Loucy (cell line): ENCODE results near the gene DCP1A.
"Not testable (repeated sequence)": the region's sequence is repeated elsewhere in the genome, so short reads cannot be mapped to it uniquely, and the experiment has no call there.

Experiments used
- H2AFZ ChIP-seq: fragments of 200-600 bp; sonication (generic); 2 replicates; pipeline ENCODE4 v1.6.0; 2016; ENCODE audit warnings: antibody characterized with exemption, mild to moderate bottlenecking, low read length, moderate library complexity
- H3F3A ChIP-seq: fragments of 200-600 bp; 2 replicates; pipeline ENCODE4 v1.6.0; 2016; ENCODE audit warnings: antibody characterized with exemption, low read depth, mild to moderate bottlenecking
- H3K27me3 ChIP-seq: fragments of 200-600 bp; sonication (generic); 2 replicates; pipeline ENCODE4 v1.6.1; 2014; ENCODE audit warnings: low read length, mild to moderate bottlenecking; ENCODE audit not compliant: insufficient read depth, poor library complexity, severe bottlenecking
- H3K36me3 ChIP-seq: fragments of 200-600 bp; sonication (generic); 2 replicates; pipeline ENCODE4 v1.6.1; 2016; ENCODE audit warnings: low read length; ENCODE audit not compliant: insufficient read depth
- H3K4me1 ChIP-seq: fragments of 200-600 bp; sonication (generic); 2 replicates; pipeline ENCODE4 v1.5.1; 2014; ENCODE audit warnings: low read length, mild to moderate bottlenecking; ENCODE audit not compliant: insufficient read depth, poor library complexity, severe bottlenecking
- H3K4me2 ChIP-seq: fragments of 200-600 bp; sonication (generic); 2 replicates; pipeline ENCODE4 v1.6.0; 2014; ENCODE audit warnings: antibody characterized with exemption, low read length, low read depth, mild to moderate bottlenecking; ENCODE audit not compliant: poor library complexity, severe bottlenecking
- H3K4me3 ChIP-seq: fragments of 200-600 bp; sonication (generic); 2 replicates; pipeline ENCODE4 v1.5.1; 2014; ENCODE audit warnings: low read length, mild to moderate bottlenecking, mixed read lengths; ENCODE audit not compliant: poor library complexity, severe bottlenecking
- H3K79me2 ChIP-seq: fragments of 200-600 bp; sonication (generic); 2 replicates; pipeline ENCODE4 v1.6.1; 2014; ENCODE audit warnings: low read length; ENCODE audit not compliant: insufficient read depth
- H3K9ac ChIP-seq: fragments of 200-600 bp; sonication (generic); 2 replicates; pipeline ENCODE4 v1.6.0; 2014; ENCODE audit warnings: mild to moderate bottlenecking, low read depth, low read length, moderate library complexity; ENCODE audit not compliant: poor library complexity, severe bottlenecking
- H3K9me2 ChIP-seq: fragments of 200-600 bp; sonication (generic); replicated peaks from 2 replicates; pipeline ENCODE4 v1.6.1; 2016; ENCODE audit warnings: low read depth, low read length, mixed read lengths
- H3K9me3 ChIP-seq: fragments of 200-600 bp; sonication (generic); 2 replicates; pipeline ENCODE4 v1.6.1; 2014; ENCODE audit warnings: mild to moderate bottlenecking, antibody characterized with exemption, low read length, low read depth; ENCODE audit not compliant: insufficient read depth
- H4K20me1 ChIP-seq: fragments of 200-600 bp; sonication (generic); 2 replicates; pipeline ENCODE4 v1.6.0; 2014; ENCODE audit warnings: antibody characterized with exemption, low read length, mild to moderate bottlenecking; ENCODE audit not compliant: insufficient read depth, poor library complexity, severe bottlenecking
- CTCF ChIP-seq: fragments of 200-600 bp; sonication (generic); conservative IDR thresholded peaks from 2 replicates; pipeline ENCODE4 v1.5.1; 2014; ENCODE audit warnings: mild to moderate bottlenecking, antibody characterized with exemption, low read length
- EZH2phosphoT487 ChIP-seq: fragments of 200-600 bp; IDR thresholded peaks from 2 replicates; pipeline ENCODE4 v1.6.1; 2018; ENCODE audit warnings: antibody characterized with exemption, mild to moderate bottlenecking, moderate library complexity, borderline replicate concordance

DCP1A gene

DNA sequence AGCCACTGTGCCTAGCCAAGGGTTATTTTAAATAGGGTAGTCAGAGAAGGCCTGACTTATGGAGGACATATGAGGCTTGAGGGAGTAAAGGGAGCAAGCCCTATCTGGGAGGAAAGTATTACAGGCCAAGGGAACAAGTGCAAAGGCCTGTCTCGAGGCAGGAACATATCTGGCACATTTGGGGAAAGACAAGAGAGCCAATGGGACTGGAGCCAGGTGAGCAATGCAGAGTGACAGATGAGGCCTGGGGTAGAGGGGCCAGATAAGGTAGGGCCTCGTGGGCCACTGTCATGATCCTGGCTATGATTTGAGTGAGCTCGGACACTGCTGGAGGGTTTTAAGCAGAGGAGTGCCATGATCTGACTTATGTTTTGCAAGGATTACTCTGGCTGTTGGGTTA is 43.8 kb downstream of the DCP1A start:
- peaks cover 54% of the 10 kb centered on the region; the same call in 1 of the 2 replicates for H3K36me3 ChIP-seq
- no peak overlapping the region for H3K9ac ChIP-seq
- no peaks in the 10 kb centered on the region for H4K20me1 ChIP-seq
- H2AFZ ChIP-seq = no peak overlapping the region
- no peaks in the 10 kb centered on the region for H3K4me1 ChIP-seq
- no peak overlapping the region for H3K4me2 ChIP-seq
- H3F3A ChIP-seq = no peaks in the 10 kb centered on the region
- no peaks in the 10 kb centered on the region for H3K9me2 ChIP-seq
- no peaks in the 10 kb centered on the region for H3K27me3 ChIP-seq
- no peak overlapping the region for H3K4me3 ChIP-seq
- no peaks in the 10 kb centered on the region for H3K79me2 ChIP-seq
- no peaks in the 10 kb centered on the region for H3K9me3 ChIP-seq
- TF ChIP-seq EZH2phosphoT487 (no peak), CTCF (no peak)

- no peaks in the 10 kb centered on the region for H3K79me2 ChIP-seq
- no peaks in the 10 kb centered on the region for H3K4me1 ChIP-seq
- H3K36me3 ChIP-seq = peaks cover 54% of the 10 kb centered on the region; the same call in 1 of the 2 replicates
- no peak overlapping the region for H3K9ac ChIP-seq
- no peaks in the 10 kb centered on the region for H3K9me3 ChIP-seq
- H3K4me3 ChIP-seq = no peak overlapping the region
- no peaks in the 10 kb centered on the region for H3F3A ChIP-seq
- H3K27me3 ChIP-seq = no peaks in the 10 kb centered on the region
- no peaks in the 10 kb centered on the region for H3K9me2 ChIP-seq
- H2AFZ ChIP-seq = no peak overlapping the region
- no peak overlapping the region for H3K4me2 ChIP-seq
- H4K20me1 ChIP-seq = no peaks in the 10 kb centered on the region
- no peak for TF ChIP-seq CTCF
- no peak for TF ChIP-seq EZH2phosphoT487
Measured at GRCh38 chr3:53300826-53301225, 46.5 kb downstream of the DCP1A start.

GRCh38 chr3:53299611-53300023 is 47.7 kb downstream of the DCP1A start:
- H3K9me3 ChIP-seq, H3F3A ChIP-seq, H2AFZ ChIP-seq, H3K4me1 ChIP-seq, H3K9ac ChIP-seq, H4K20me1 ChIP-seq, H3K9me2 ChIP-seq, H3K4me3 ChIP-seq, H3K79me2 ChIP-seq, H3K27me3 ChIP-seq, H3K4me2 ChIP-seq: not testable (repeated sequence)
- TF ChIP-seq CTCF = peak; percentile 88
- peaks cover 49% of the 10 kb centered on the region; the same call in 1 of the 2 replicates for H3K36me3 ChIP-seq
